ENCODE measurements around the gene ANKRD23.
A peak's percentile ranks its signal among the peaks of the same experiment; 100 is the strongest.

The ANKRD23 gene

GRCh38 chr2:96801005-96801785, 42.6 kb downstream of the ANKRD23 start:
- H3K27ac ChIP-seq (replicated peaks; ENCODE audit: low read length): no peak overlapping the region
- peak overlapping the region; percentile 45 for H4K8ac ChIP-seq (ENCODE audit: low read depth, low read length)
- no peak overlapping the region for H2BK15ac ChIP-seq (ENCODE audit: low read length)
- no peaks in the 10 kb centered on the region for H3K4me1 ChIP-seq (ENCODE audit: control insufficient read depth in 2 of 2, insufficient read depth in 1 of 2, low read depth in 1 of 2, low read length in 2 of 2)
- no peaks in the 10 kb centered on the region for H3K27me3 ChIP-seq (ENCODE audit: control insufficient read depth in 3 of 3, insufficient read depth in 3 of 3, low read depth in 1 of 3, low read length in 3 of 3)
- H2BK5ac ChIP-seq (ENCODE audit: low read length): no peak overlapping the region
- peak overlapping the region; percentile 12 for H3K9ac ChIP-seq (ENCODE audit: low read depth, low read length, poor library complexity)
- peaks cover 0 to 6% of the 10 kb centered on the region in 2 donors for H3K9me3 ChIP-seq (replicated peaks in 1 of 2; ENCODE audit: control insufficient read depth in 2 of 2, insufficient read depth in 1 of 2, low read depth in 1 of 2, low read length in 2 of 2)
- no peak overlapping the region for H3K4me3 ChIP-seq (ENCODE audit: low read length in 2 of 2)
- peaks cover 9 to 26% of the 10 kb centered on the region in 2 donors for H3K36me3 ChIP-seq (replicated peaks in 1 of 2; ENCODE audit: control insufficient read depth in 2 of 2, insufficient read depth in 2 of 2, low read length in 2 of 2)
- peak overlapping the region; percentile 75 for H2AK5ac ChIP-seq (ENCODE audit: low read depth, low read length)
- H3K4me2 ChIP-seq (ENCODE audit: insufficient read depth, low read length, poor library complexity, severe bottlenecking): no peak overlapping the region
- no CpG with 5 or more reads among the region's 15 CpGs for WGBS, 2 donors (ENCODE audit: extremely low coverage in 2 of 2, insufficient read length in 2 of 2, insufficient replicate concordance in 1 of 2)
- H3K4ac ChIP-seq (ENCODE audit: low read length): no peak overlapping the region
- H2BK12ac ChIP-seq (ENCODE audit: low read length): no peak overlapping the region
- DNase-seq (ENCODE audit: low spot score): peak; percentile 43
- H3K79me1 ChIP-seq (ENCODE audit: low read depth, low read length): peaks cover 8% of the 10 kb centered on the region
- no peak overlapping the region for H4K91ac ChIP-seq (ENCODE audit: low read depth, low read length, poor library complexity)
- peak overlapping the region; percentile 67 for H3K18ac ChIP-seq (ENCODE audit: low read length)
- H3K23ac ChIP-seq (ENCODE audit: low read depth, low read length, poor library complexity): peak overlapping the region; percentile 85
- H2AFZ ChIP-seq (ENCODE audit: low read length): no peak overlapping the region
- H2BK120ac ChIP-seq (ENCODE audit: low read depth, low read length): no peak overlapping the region
- no peak overlapping the region for H3K14ac ChIP-seq (ENCODE audit: low read length)

GRCh38 chr2:96800061-96801004, 43.5 kb downstream of the ANKRD23 start:
- Histone ChIP-seq H2BK5ac (ENCODE audit: low read length) (no peak overlapping the region), H2BK15ac (ENCODE audit: low read length) (no peak overlapping the region), H3K27ac (replicated peaks; ENCODE audit: low read length) (peak overlapping the region; percentile 26), H2AK5ac (ENCODE audit: low read depth, low read length) (peak overlapping the region; percentile 75), H3K27me3 (ENCODE audit: control insufficient read depth in 3 of 3, insufficient read depth in 3 of 3, low read depth in 1 of 3, low read length in 3 of 3) (no peaks in the 10 kb centered on the region), H4K91ac (ENCODE audit: low read depth, low read length, poor library complexity) (no peak overlapping the region), H3K4me3 (ENCODE audit: low read length in 2 of 2) (no peak overlapping the region), H3K4ac (ENCODE audit: low read length) (no peak overlapping the region), H4K8ac (ENCODE audit: low read depth, low read length) (peak overlapping the region; percentile 45), H3K9me3 (replicated peaks in 1 of 2; ENCODE audit: control insufficient read depth in 2 of 2, insufficient read depth in 1 of 2, low read depth in 1 of 2, low read length in 2 of 2) (peaks cover 0 to 6% of the 10 kb centered on the region in 2 donors), H3K36me3 (replicated peaks in 1 of 2; ENCODE audit: control insufficient read depth in 2 of 2, insufficient read depth in 2 of 2, low read length in 2 of 2) (peaks cover 9 to 26% of the 10 kb centered on the region in 2 donors), H2BK12ac (ENCODE audit: low read length) (no peak overlapping the region), H2BK120ac (ENCODE audit: low read depth, low read length) (no peak overlapping the region), H3K4me1 (ENCODE audit: control insufficient read depth in 2 of 2, insufficient read depth in 1 of 2, low read depth in 1 of 2, low read length in 2 of 2) (no peaks in the 10 kb centered on the region), H3K18ac (ENCODE audit: low read length) (peak overlapping the region; percentile 67), H3K4me2 (ENCODE audit: insufficient read depth, low read length, poor library complexity, severe bottlenecking) (no peak overlapping the region), H3K14ac (ENCODE audit: low read length) (no peak overlapping the region), H2AFZ (ENCODE audit: low read length) (no peak overlapping the region), H3K9ac (ENCODE audit: low read depth, low read length, poor library complexity) (peak overlapping the region; percentile 12), H3K23ac (ENCODE audit: low read depth, low read length, poor library complexity) (peak overlapping the region; percentile 85), H3K79me1 (ENCODE audit: low read depth, low read length) (peaks cover 8% of the 10 kb centered on the region)
- no CpG with 5 or more reads among the region's 27 CpGs for WGBS, 2 donors (ENCODE audit: extremely low coverage in 2 of 2, insufficient read length in 2 of 2, insufficient replicate concordance in 1 of 2)
- no peak for DNase-seq (ENCODE audit: low spot score)

DNA sequence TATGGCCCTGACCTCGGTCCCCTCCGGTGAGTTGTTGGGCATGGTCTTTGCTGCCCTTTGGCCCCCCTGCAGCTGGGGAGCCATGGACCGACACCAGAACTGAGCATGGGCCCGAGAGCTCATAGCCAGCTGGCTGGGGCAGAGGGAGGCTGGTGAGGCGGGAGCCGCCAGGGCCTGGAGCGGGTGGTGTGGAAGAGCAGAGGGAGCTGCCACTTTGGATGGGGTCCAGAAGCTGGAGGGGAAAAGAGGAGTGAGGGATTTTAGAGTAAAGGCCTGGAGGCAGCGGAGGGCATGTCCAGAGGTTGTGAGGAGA, 44.2 kb downstream of the ANKRD23 start:
- DNase-seq (ENCODE audit: low spot score): no peak
- Histone ChIP-seq H3K4me3 (ENCODE audit: low read length in 2 of 2) (no peak overlapping the region), H3K4ac (ENCODE audit: low read length) (no peak overlapping the region), H2BK5ac (ENCODE audit: low read length) (no peak overlapping the region), H3K9me3 (replicated peaks in 1 of 2; ENCODE audit: control insufficient read depth in 2 of 2, insufficient read depth in 1 of 2, low read depth in 1 of 2, low read length in 2 of 2) (peaks cover 0 to 6% of the 10 kb centered on the region in 2 donors), H3K36me3 (replicated peaks in 1 of 2; ENCODE audit: control insufficient read depth in 2 of 2, insufficient read depth in 2 of 2, low read length in 2 of 2) (peaks cover 9 to 26% of the 10 kb centered on the region in 2 donors), H2BK15ac (ENCODE audit: low read length) (no peak overlapping the region), H3K23ac (ENCODE audit: low read depth, low read length, poor library complexity) (no peak overlapping the region), H3K79me1 (ENCODE audit: low read depth, low read length) (peaks cover 8% of the 10 kb centered on the region), H4K8ac (ENCODE audit: low read depth, low read length) (no peak overlapping the region), H3K9ac (ENCODE audit: low read depth, low read length, poor library complexity) (peak overlapping the region; percentile 60), H2BK12ac (ENCODE audit: low read length) (no peak overlapping the region), H4K91ac (ENCODE audit: low read depth, low read length, poor library complexity) (no peak overlapping the region), H3K4me2 (ENCODE audit: insufficient read depth, low read length, poor library complexity, severe bottlenecking) (no peak overlapping the region), H2AFZ (ENCODE audit: low read length) (no peak overlapping the region), H2BK120ac (ENCODE audit: low read depth, low read length) (no peak overlapping the region), H2AK5ac (ENCODE audit: low read depth, low read length) (no peak overlapping the region), H3K18ac (ENCODE audit: low read length) (peak overlapping the region; percentile 38), H3K14ac (ENCODE audit: low read length) (no peak overlapping the region), H3K27me3 (ENCODE audit: control insufficient read depth in 3 of 3, insufficient read depth in 3 of 3, low read depth in 1 of 3, low read length in 3 of 3) (no peaks in the 10 kb centered on the region), H3K27ac (replicated peaks; ENCODE audit: low read length) (no peak overlapping the region), H3K4me1 (ENCODE audit: control insufficient read depth in 2 of 2, insufficient read depth in 1 of 2, low read depth in 1 of 2, low read length in 2 of 2) (no peaks in the 10 kb centered on the region)
- WGBS, 2 donors (ENCODE audit: extremely low coverage in 2 of 2, insufficient read length in 2 of 2, insufficient replicate concordance in 1 of 2): no CpG with 5 or more reads among the region's 8 CpGs

Data from neuronal stem cell (in vitro differentiated cells).